HepG2 (cell line): ENCODE data around the gene RFX7. TPM values are rescaled to one million over a fixed set of nuclear protein-coding genes. Genes with fewer than 3 reads are reported as not detected.

Experiments
- ATAC-seq: fragments of 200-7000 bp; cut with Tn5 transposase; 3 replicates; pipeline ENCODE4 v1.9.1; 2020; ENCODE audit warnings: mild to moderate bottlenecking, moderate library complexity
- BruUV-seq: library from RNA; stranded (reverse); fragments of 400-500 nt; replicated peaks from 2 replicates; lab custom pipeline; 2021; lab: Mats Ljungman, UMichigan
- CTCF ChIA-PET: fragments of 300-600 bp; formaldehyde crosslinking; extraction: SDS; loops from one replicate; lab custom pipeline; 2021; ENCODE audit warnings: low total read pairs, inconsistent platforms, low intra/inter-chr PET ratio; lab: Yijun Ruan, JAX
- POLR2A ChIA-PET: fragments of 350-600 bp; sonication (Branson Sonifier 250); formaldehyde crosslinking; loops from one replicate; lab custom pipeline; 2020; ENCODE audit warnings: antibody characterized with exemption, inconsistent platforms; lab: Yijun Ruan, JAX
- DNase-seq: peaks from one replicate; pipeline ENCODE4 v3.0.0-alpha.2; 2015; ENCODE audit warnings: low spot score
- FAIRE-seq: peaks from 3 replicates; lab custom pipeline; 2011; peaks lifted over from hg19 to GRCh38; lab: Jason Lieb, UNC
- H2AFZ ChIP-seq: one replicate; pipeline ENCODE4 v1.6.1; 2011; ENCODE audit warnings: low read length, inconsistent platforms
- H3K27ac ChIP-seq: fragments of 300-600 bp; 3 replicates; pipeline ENCODE4 v1.8.0; 2011; ENCODE audit warnings: mixed run types, mild to moderate bottlenecking, mixed read lengths, low read length, inconsistent platforms; ENCODE audit not compliant: insufficient read depth; ENCODE audit errors: extremely low read length
- H3K27me3 ChIP-seq, 2 experiments: fragments of 200-600 bp in 1 of 2; 2 replicates in 1 of 2; 3 replicates in 1 of 2; pipeline versions ENCODE4 v1.6.0 to v1.8.0; 2011; ENCODE audit warnings: low read length in 2 of 2, mild to moderate bottlenecking in 2 of 2, moderate library complexity in 2 of 2, inconsistent platforms in 1 of 2; ENCODE audit not compliant: insufficient read depth in 2 of 2, control insufficient read depth in 1 of 2
- H3K36me3 ChIP-seq, 2 experiments: fragments of 200-600 bp in 1 of 2; replicated peaks in 1 of 2; 2 replicates in 1 of 2; 3 replicates in 1 of 2; pipeline versions ENCODE4 v1.5.1 to v1.8.0; 2011; ENCODE audit warnings: low read length in 2 of 2, inconsistent platforms in 1 of 2; ENCODE audit not compliant: insufficient read depth in 2 of 2, control insufficient read depth in 1 of 2
- H3K4me1 ChIP-seq: 2 replicates; pipeline ENCODE4 v1.5.1; 2012; ENCODE audit warnings: low read length, inconsistent platforms; ENCODE audit not compliant: insufficient read depth
- H3K4me2 ChIP-seq: 2 replicates; pipeline ENCODE4 v1.6.0; 2011; ENCODE audit warnings: low read depth, low read length, inconsistent platforms
- H3K4me3 ChIP-seq, 3 experiments: fragments of 200-600 bp in 1 of 3; sonication (generic), shearing (Covaris generic) in 1 of 3; replicated peaks in 1 of 3; 2 replicates each; pipeline ENCODE4 v1.5.1; 2011 to 2016; ENCODE audit warnings: low read length in 3 of 3, inconsistent platforms in 2 of 3, low read depth in 2 of 3, mild to moderate bottlenecking in 2 of 3, control low read depth in 1 of 3, mixed read lengths in 1 of 3; ENCODE audit not compliant: insufficient read depth in 1 of 3
- H3K79me2 ChIP-seq: one replicate; pipeline ENCODE4 v1.6.1; 2011; ENCODE audit warnings: low read length, inconsistent platforms; ENCODE audit not compliant: insufficient read depth
- H3K9ac ChIP-seq: 2 replicates; pipeline ENCODE4 v1.6.0; 2011; ENCODE audit warnings: mild to moderate bottlenecking, low read depth, low read length, inconsistent platforms; ENCODE audit not compliant: insufficient read depth
- H3K9me3 ChIP-seq: 2 replicates; pipeline ENCODE4 v1.5.1; 2012; ENCODE audit warnings: mild to moderate bottlenecking, low read length
- H4K20me1 ChIP-seq: 2 replicates; pipeline ENCODE4 v1.6.0; 2011; ENCODE audit warnings: inconsistent platforms, mild to moderate bottlenecking, low read length, moderate library complexity; ENCODE audit not compliant: insufficient read depth
- AKAP8 ChIP-seq: sonication (generic); formaldehyde crosslinking; IDR thresholded peaks from 2 replicates; pipeline ENCODE4 v1.5.1; 2020; ENCODE audit warnings: mild to moderate bottlenecking, missing genetic modification reagents
- ARNT ChIP-seq: fragments of 450-650 bp; IDR thresholded peaks from 2 replicates; pipeline ENCODE4 v1.6.1; 2017
- JARID2 ChIP-seq: sonication (generic); formaldehyde crosslinking; IDR thresholded peaks from 2 replicates; pipeline ENCODE4 v1.8.1; 2023; ENCODE audit warnings: missing genetic modification reagents, inconsistent platforms; ENCODE audit not compliant: insufficient replicate concordance
- JDP2 ChIP-seq: sonication (generic); formaldehyde crosslinking; IDR thresholded peaks from 2 replicates; pipeline ENCODE4 v1.8.1; 2022; ENCODE audit warnings: missing genetic modification reagents, borderline replicate concordance
- JUND ChIP-seq: sonication (generic); formaldehyde crosslinking; IDR thresholded peaks from 2 replicates; pipeline ENCODE4 v1.8.0; 2022; ENCODE audit warnings: mild to moderate bottlenecking, missing genetic modification reagents
- MED13 ChIP-seq: sonication (generic); formaldehyde crosslinking; IDR thresholded peaks from 2 replicates; pipeline ENCODE4 v1.5.0; 2020; ENCODE audit warnings: missing genetic modification reagents
- MIXL1 ChIP-seq: IDR thresholded peaks from 2 replicates; pipeline ENCODE4 v1.6.1; 2016
- MNT ChIP-seq: fragments of 450-650 bp; IDR thresholded peaks from 2 replicates; pipeline ENCODE4 v1.6.1; 2016
- MTA1 ChIP-seq: sonication (generic); formaldehyde crosslinking; IDR thresholded peaks from 2 replicates; pipeline ENCODE4 v1.4.0; 2020; ENCODE audit warnings: missing genetic modification reagents, mild to moderate bottlenecking, borderline replicate concordance
- MYPOP ChIP-seq: sonication (generic); formaldehyde crosslinking; IDR thresholded peaks from 2 replicates; pipeline ENCODE4 v1.8.1; 2023; ENCODE audit warnings: mild to moderate bottlenecking, moderate library complexity, missing genetic modification reagents
- NFE2L1 ChIP-seq: sonication (generic); formaldehyde crosslinking; IDR thresholded peaks from 2 replicates; pipeline ENCODE4 v1.4.0; 2020; ENCODE audit warnings: missing genetic modification reagents, mild to moderate bottlenecking, borderline replicate concordance
- ZNF354B ChIP-seq: sonication (generic); formaldehyde crosslinking; IDR thresholded peaks from 2 replicates; pipeline ENCODE4 v1.8.0; 2022; ENCODE audit warnings: mild to moderate bottlenecking, missing genetic modification reagents
- ZNF496 ChIP-seq: sonication (generic); formaldehyde crosslinking; IDR thresholded peaks from 2 replicates; pipeline ENCODE4 v1.8.1; 2023; ENCODE audit warnings: mild to moderate bottlenecking, moderate library complexity, missing genetic modification reagents; ENCODE audit not compliant: insufficient replicate concordance
- WGBS: methylation state at CpG from one replicate; pipeline ENCODE4 v1.1.6; 2017; ENCODE audit warnings: low lambda C conversion rate; 5-methylcytosine and 5-hydroxymethylcytosine counted together
- in situ Hi-C: cut with HindIII; loops from 2 replicates; pipeline ENCODE4 v1.10.0; 2017; ENCODE audit warnings: low pct_unique_long_range_greater_than_20kb; ENCODE audit not compliant: extremely low pct_ligation_motif_present
- intact Hi-C: fragments of 100-400 bp; cut with micrococcal nuclease; formaldehyde crosslinking; loops from one replicate; pipeline ENCODE4 v1.10.0; 2022; ENCODE audit not compliant: unreplicated experiment
- polyA plus RNA-seq, 8 experiments: library from polyadenylated mRNA; depleted of rRNA in 3 of 8; stranded (reverse) in 7 of 8; unstranded in 1 of 8; fragments of >200 nt; fragmentation: Illumina TruSeq in 4 of 8; extraction: Trizol in 4 of 8; gene quantifications; 2 replicates each; pipeline versions ENCODE4 v1.2.1 to v1.2.3, GENCODE V29; 2011 to 2016; ENCODE audit warnings: low read depth in 4 of 8, missing spikeins in 1 of 8, mixed read lengths in 1 of 8; ENCODE audit not compliant: insufficient read depth in 1 of 8
- total RNA-seq, 5 experiments: library from RNA; depleted of rRNA; stranded (reverse); fragments of >200 nt; fragmentation: Illumina TruSeq; extraction: Trizol; gene quantifications; 2 replicates each; pipeline ENCODE4 v1.2.3, GENCODE V29; 2016; ENCODE audit warnings: low read depth in 1 of 5

RFX7 gene
- total and polyA plus RNA-seq, 2 of the 13 experiments (the other 11 are each of a cell fraction or from before 2014, with no cell fraction given), result 8.5 to 10.4 TPM

GRCh38 chr15:56241374-56242105, 2.1 kb downstream of the RFX7 start:
- H3K4me3 ChIP-seq, result peak overlapping the region; percentile 24 to 92 (median 77); a peak in 5 of 6 replicates
- ChIA-PET CTCF (no interaction called here), POLR2A (no interaction called here)
- BruUV-seq, result no TSS peak
- DNase-seq (no peak), ATAC-seq (no peak)
- no peaks in the 10 kb centered on the region for H3K9me3 ChIP-seq
- H3K27ac ChIP-seq, result no peak overlapping the region
- H3K4me1 ChIP-seq, result peaks cover 25% of the 10 kb centered on the region
- 0 out of 2 replicates have a peak overlapping the region, but pooled peaks have one; percentile 23 for H3K9ac ChIP-seq
- in situ Hi-C loops, result no loop called here
- no peaks in the 10 kb centered on the region; a peak in 1 of 5 replicates for H3K27me3 ChIP-seq
- TF ChIP-seq MYPOP (CRISPR knock-in tag) (no peak), ZNF354B (CRISPR knock-in tag) (no peak), MTA1 (CRISPR knock-in tag) (no peak), JDP2 (no peak), MED13 (CRISPR knock-in tag) (no peak), ZNF496 (CRISPR knock-in tag) (no peak), NFE2L1 (no peak), AKAP8 (CRISPR knock-in tag) (no peak), JARID2 (no peak), MNT (no peak), ARNT (no peak), JUND (CRISPR knock-in tag) (no peak), MIXL1 (CRISPR knock-in tag) (no peak)
- TF ChIP-seq, all 625 proteins: peak for 0
- H3K79me2 ChIP-seq, result peaks cover 66% of the 10 kb centered on the region
- intact Hi-C loops, result loop anchor here (5.0 kb wide), 1 partner anchor 54 kb away; no protein-coding TSS in a partner anchor
- no peak for FAIRE-seq
- 83% methylated on average over 5 of the region's 5 CpGs for WGBS
- H3K4me2 ChIP-seq, result peak overlapping the region; percentile 84
- H3K36me3 ChIP-seq, result peaks cover 0 to 1% of the 10 kb centered on the region in 2 experiments; a peak in 4 of 5 replicates
- no peaks in the 10 kb centered on the region; the same call in 1 of the 2 replicates for H4K20me1 ChIP-seq
- no peak overlapping the region for H2AFZ ChIP-seq
